CD14-positive monocyte (primary cell): Measurements from ENCODE around the gene CACNA1B. TPM values are rescaled to one million over a fixed set of nuclear protein-coding genes. Genes with fewer than 3 reads are reported as not detected.

Experiments
- DNase-seq, 3 donors: peaks; one replicate each; pipeline ENCODE4 v3.0.0-alpha.2; 2011 to 2022
- H2AFZ ChIP-seq: 2 replicates; pipeline ENCODE4 v1.6.0; 2012; ENCODE audit warnings: mild to moderate bottlenecking, low read depth, low read length, inconsistent platforms; ENCODE audit not compliant: insufficient read depth, poor library complexity, severe bottlenecking
- H3K27ac ChIP-seq, 2 donors: 1 replicate in 1 of 2; 2 replicates in 1 of 2; pipeline ENCODE4 v1.5.1; 2012 to 2013; ENCODE audit warnings: low read length in 2 of 2, control low read depth in 1 of 2, inconsistent platforms in 1 of 2, low read depth in 1 of 2, mild to moderate bottlenecking in 1 of 2
- H3K27me3 ChIP-seq, 2 donors: one replicate each; pipeline versions ENCODE4 v1.6.0 to v1.6.1; 2011 to 2013; ENCODE audit warnings: low read length in 2 of 2; ENCODE audit not compliant: control insufficient read depth in 2 of 2, insufficient read depth in 2 of 2
- H3K36me3 ChIP-seq, 2 donors: replicated peaks in 1 of 2; 1 replicate in 1 of 2; 2 replicates in 1 of 2; pipeline versions ENCODE4 v1.5.1 to v1.6.1; 2012 to 2013; ENCODE audit warnings: low read length in 2 of 2, control low read depth in 1 of 2, inconsistent platforms in 1 of 2, mild to moderate bottlenecking in 1 of 2; ENCODE audit not compliant: insufficient read depth in 2 of 2, control insufficient read depth in 1 of 2
- H3K4me1 ChIP-seq, 2 donors: 1 replicate in 1 of 2; 2 replicates in 1 of 2; pipeline versions ENCODE4 v1.5.1 to v1.6.1; 2012 to 2013; ENCODE audit warnings: low read length in 2 of 2, control low read depth in 1 of 2, inconsistent platforms in 1 of 2, mild to moderate bottlenecking in 1 of 2, moderate library complexity in 1 of 2; ENCODE audit not compliant: insufficient read depth in 2 of 2, control insufficient read depth in 1 of 2
- H3K4me2 ChIP-seq: replicated peaks from 2 replicates; pipeline ENCODE3; 2012; ENCODE audit warnings: low read length, moderate library complexity, mild to moderate bottlenecking; ENCODE audit not compliant: poor library complexity, severe bottlenecking; ENCODE audit errors: extremely low read depth
- H3K4me3 ChIP-seq, 3 experiments: fragments of 200-600 bp in 1 of 3; sonication (generic) in 1 of 3; replicated peaks in 1 of 3; 1 replicate in 2 of 3; 2 replicates in 1 of 3; pipeline ENCODE4 v1.5.1; 2011 to 2013; ENCODE audit warnings: low read length in 3 of 3, mild to moderate bottlenecking in 3 of 3, control low read depth in 2 of 3, low read depth in 2 of 3, inconsistent platforms in 1 of 3, moderate library complexity in 1 of 3
- H3K79me2 ChIP-seq: 2 replicates; pipeline ENCODE4 v1.6.0; 2012; ENCODE audit warnings: mild to moderate bottlenecking, control low read depth, inconsistent platforms, low read length, moderate library complexity; ENCODE audit not compliant: insufficient read depth
- H3K9ac ChIP-seq: 2 replicates; pipeline ENCODE4 v1.6.0; 2017; ENCODE audit warnings: low read length, mild to moderate bottlenecking; ENCODE audit not compliant: insufficient read depth, poor library complexity, severe bottlenecking
- H3K9me3 ChIP-seq, 2 donors: replicated peaks in 1 of 2; 1 replicate in 1 of 2; 2 replicates in 1 of 2; pipeline versions ENCODE4 v1.5.1 to v1.6.1; 2012 to 2013; ENCODE audit warnings: low read length in 2 of 2, control low read depth in 1 of 2; ENCODE audit not compliant: control insufficient read depth in 1 of 2, insufficient read depth in 1 of 2
- H4K20me1 ChIP-seq: 2 replicates; pipeline ENCODE4 v1.6.0; 2012; ENCODE audit warnings: mild to moderate bottlenecking, low read length, control low read depth, moderate library complexity; ENCODE audit not compliant: insufficient read depth
- H3K27ac Mint-ChIP-seq, 7 donors: one replicate each; pipeline ENCODE4 v1.8.0; 2020; ENCODE audit warnings: mild to moderate bottlenecking in 7 of 7, mixed read lengths in 7 of 7, moderate library complexity in 6 of 7, inconsistent platforms in 2 of 7
- H3K27me3 Mint-ChIP-seq, 3 donors: one replicate each; pipeline ENCODE4 v1.8.0; 2021 to 2022; ENCODE audit warnings: low read depth in 3 of 3, mild to moderate bottlenecking in 3 of 3, mixed read lengths in 3 of 3, moderate library complexity in 3 of 3, inconsistent platforms in 1 of 3
- H3K36me3 Mint-ChIP-seq, 2 donors: one replicate each; pipeline ENCODE4 v1.8.0; 2020; ENCODE audit warnings: mixed read lengths in 2 of 2, inconsistent platforms in 1 of 2, mild to moderate bottlenecking in 1 of 2
- H3K4me1 Mint-ChIP-seq: one replicate; pipeline ENCODE4 v1.8.0; 2020; ENCODE audit warnings: mild to moderate bottlenecking, mixed read lengths
- H3K4me3 Mint-ChIP-seq, 2 donors: one replicate each; pipeline ENCODE4 v1.8.0; 2020; ENCODE audit warnings: mild to moderate bottlenecking in 2 of 2, mixed read lengths in 2 of 2, moderate library complexity in 1 of 2
- H3K9me3 Mint-ChIP-seq, 7 donors: one replicate each; pipeline ENCODE4 v1.8.0; 2020 to 2022; ENCODE audit warnings: mixed read lengths in 7 of 7, mild to moderate bottlenecking in 6 of 7, moderate library complexity in 6 of 7, inconsistent platforms in 2 of 7
- WGBS: methylation state at CpG from one replicate; pipeline ENCODE4 v1.1.5; 2013; ENCODE audit warnings: missing lambda C conversion rate; ENCODE audit not compliant: insufficient coverage; 5-methylcytosine and 5-hydroxymethylcytosine counted together
- intact Hi-C, 2 donors: fragments of 100-400 bp; cut with micrococcal nuclease; formaldehyde crosslinking; loops; one replicate each; pipeline versions ENCODE4 v1.15.0 to v1.15.1; 2023
- polyA plus RNA-seq, 3 donors: library from polyadenylated mRNA; depleted of rRNA in 1 of 3; unstranded in 2 of 3; stranded (reverse) in 1 of 3; fragments of 300-500 nt in 2 of 3; fragments of >200 nt in 1 of 3; fragmentation: Illumina TruSeq in 2 of 3; gene quantifications; 1 replicate in 2 of 3; 2 replicates in 1 of 3; pipeline ENCODE4 v1.2.3, GENCODE V29; 2012 to 2021
- TF ChIP-seq, protein P1 (sequence below): fragments of 200-600 bp; IDR thresholded peaks from one replicate; pipeline ENCODE4 v1.8.0; 2022; ENCODE audit warnings: antibody characterized with exemption, mild to moderate bottlenecking

Gene CACNA1B
- polyA plus RNA-seq, 3 donors, result not detected

DNA sequence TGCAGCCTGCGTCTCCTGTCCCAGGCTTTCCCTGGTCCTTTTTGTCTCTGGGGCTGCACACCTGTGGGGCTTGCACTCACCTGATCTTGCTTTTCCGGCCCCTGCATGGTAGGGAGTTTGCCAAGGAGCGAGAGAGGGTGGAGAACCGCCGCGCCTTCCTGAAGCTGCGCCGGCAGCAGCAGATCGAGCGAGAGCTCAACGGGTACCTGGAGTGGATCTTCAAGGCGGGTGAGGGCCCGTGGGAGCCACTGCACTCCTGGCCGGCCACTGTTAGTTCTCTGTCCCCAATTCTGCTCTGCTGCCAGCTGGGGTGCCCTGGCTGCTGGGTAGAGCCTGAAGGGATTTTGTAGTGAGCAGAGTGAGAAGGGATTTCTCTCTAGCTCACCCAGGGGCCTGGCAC is 78.0 kb downstream of the CACNA1B start:
- no peaks in the 10 kb centered on the region for H3K79me2 ChIP-seq
- no peak overlapping the region for H3K4me3 ChIP-seq
- H3K9me3 ChIP-seq, result no peaks in the 10 kb centered on the region
- 97% methylated on average over 14 of the region's 14 CpGs for WGBS
- H3K4me1 ChIP-seq, result no peaks in the 10 kb centered on the region
- no peak overlapping the region for H3K4me3 Mint-ChIP-seq
- H3K36me3 ChIP-seq, result no peaks in the 10 kb centered on the region
- H3K4me1 Mint-ChIP-seq, result no peaks in the 10 kb centered on the region
- no peaks in the 10 kb centered on the region for H3K27me3 ChIP-seq
- TF ChIP-seq, protein P1, sequence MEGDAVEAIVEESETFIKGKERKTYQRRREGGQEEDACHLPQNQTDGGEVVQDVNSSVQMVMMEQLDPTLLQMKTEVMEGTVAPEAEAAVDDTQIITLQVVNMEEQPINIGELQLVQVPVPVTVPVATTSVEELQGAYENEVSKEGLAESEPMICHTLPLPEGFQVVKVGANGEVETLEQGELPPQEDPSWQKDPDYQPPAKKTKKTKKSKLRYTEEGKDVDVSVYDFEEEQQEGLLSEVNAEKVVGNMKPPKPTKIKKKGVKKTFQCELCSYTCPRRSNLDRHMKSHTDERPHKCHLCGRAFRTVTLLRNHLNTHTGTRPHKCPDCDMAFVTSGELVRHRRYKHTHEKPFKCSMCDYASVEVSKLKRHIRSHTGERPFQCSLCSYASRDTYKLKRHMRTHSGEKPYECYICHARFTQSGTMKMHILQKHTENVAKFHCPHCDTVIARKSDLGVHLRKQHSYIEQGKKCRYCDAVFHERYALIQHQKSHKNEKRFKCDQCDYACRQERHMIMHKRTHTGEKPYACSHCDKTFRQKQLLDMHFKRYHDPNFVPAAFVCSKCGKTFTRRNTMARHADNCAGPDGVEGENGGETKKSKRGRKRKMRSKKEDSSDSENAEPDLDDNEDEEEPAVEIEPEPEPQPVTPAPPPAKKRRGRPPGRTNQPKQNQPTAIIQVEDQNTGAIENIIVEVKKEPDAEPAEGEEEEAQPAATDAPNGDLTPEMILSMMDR, result no peak
- H3K9ac ChIP-seq, result no peak overlapping the region
- peaks cover 0 to 2% (median 0%) of the 10 kb centered on the region in 7 donors for H3K9me3 Mint-ChIP-seq
- intact Hi-C loops, result no loop called here
- no peaks in the 10 kb centered on the region for H4K20me1 ChIP-seq
- no peak overlapping the region for H3K27ac ChIP-seq
- H3K27ac Mint-ChIP-seq, result peak overlapping the region in 1 of 7 donors; percentile 18
- no peak overlapping the region for H2AFZ ChIP-seq
- H3K36me3 Mint-ChIP-seq, result no peaks in the 10 kb centered on the region
- no peak for DNase-seq
- no peak overlapping the region for H3K4me2 ChIP-seq
- H3K27me3 Mint-ChIP-seq, result peaks cover 2 to 7% (median 2%) of the 10 kb centered on the region in 3 donors

DNA sequence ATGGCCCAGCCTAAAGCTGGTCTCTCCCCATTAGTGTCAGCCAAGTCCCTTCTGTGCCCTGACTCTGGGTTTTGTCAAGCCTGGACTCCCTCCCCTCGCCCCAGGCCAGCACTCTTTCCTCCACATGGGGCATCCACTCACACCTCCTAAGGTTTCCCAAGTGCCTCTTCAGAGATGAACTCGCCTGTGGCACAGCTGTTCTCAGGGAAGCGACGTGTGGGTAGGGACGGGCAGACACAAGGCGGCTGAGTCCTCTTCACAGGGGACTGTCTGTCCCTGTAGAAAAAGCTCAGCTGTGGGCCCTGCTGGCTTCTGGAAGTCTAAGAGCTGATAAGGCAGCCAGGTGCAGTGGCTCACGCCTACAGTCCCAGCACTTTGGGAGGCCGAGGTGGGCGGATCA is 78.5 kb downstream of the CACNA1B start:
- 89% methylated on average over 7 of the region's 9 CpGs for WGBS
- no peaks in the 10 kb centered on the region for H3K36me3 Mint-ChIP-seq
- no peaks in the 10 kb centered on the region for H3K36me3 ChIP-seq
- H3K9ac ChIP-seq, result no peak overlapping the region
- no peak overlapping the region for H3K4me3 Mint-ChIP-seq
- peaks cover 0 to 2% (median 0%) of the 10 kb centered on the region in 7 donors for H3K9me3 Mint-ChIP-seq
- no peaks in the 10 kb centered on the region for H4K20me1 ChIP-seq
- no peak overlapping the region for H2AFZ ChIP-seq
- H3K27me3 Mint-ChIP-seq, result peaks cover 2 to 7% (median 2%) of the 10 kb centered on the region in 3 donors
- H3K27ac ChIP-seq, result no peak overlapping the region
- H3K79me2 ChIP-seq, result no peaks in the 10 kb centered on the region
- no peak overlapping the region for H3K4me3 ChIP-seq
- no peak for DNase-seq
- TF ChIP-seq, protein P1, result no peak
- no peak overlapping the region for H3K27ac Mint-ChIP-seq
- no peaks in the 10 kb centered on the region for H3K4me1 ChIP-seq
- H3K4me2 ChIP-seq, result no peak overlapping the region
- H3K4me1 Mint-ChIP-seq, result no peaks in the 10 kb centered on the region
- H3K27me3 ChIP-seq, result no peaks in the 10 kb centered on the region
- H3K9me3 ChIP-seq, result no peaks in the 10 kb centered on the region
- intact Hi-C loops, result no loop called here
